ENCODE results near the gene OR2L5.

OR2L5 gene

GRCh38 chr1:248055261-248055660 is 41.8 kb downstream of the OR2L5 start:
- TF ChIP-seq CTCF (conservative IDR thresholded peaks at IDR 0.05; ENCODE audit: low read depth, low read length) = no peak

GRCh38 chr1:248065071-248065470 is 51.6 kb downstream of the OR2L5 start:
- no peak overlapping the region for H3K4me3 ChIP-seq (ENCODE audit: low read length)
- no peak for TF ChIP-seq CTCF (conservative IDR thresholded peaks at IDR 0.05; ENCODE audit: low read depth, low read length)
- no peak for DNase-seq (ENCODE audit: low read depth)

More at GRCh38 chr1:248055261-248055660, 41.8 kb downstream of the OR2L5 start:
- no peak for DNase-seq (ENCODE audit: low read depth)
- H3K4me3 ChIP-seq (ENCODE audit: low read length) = no peak overlapping the region

DNA sequence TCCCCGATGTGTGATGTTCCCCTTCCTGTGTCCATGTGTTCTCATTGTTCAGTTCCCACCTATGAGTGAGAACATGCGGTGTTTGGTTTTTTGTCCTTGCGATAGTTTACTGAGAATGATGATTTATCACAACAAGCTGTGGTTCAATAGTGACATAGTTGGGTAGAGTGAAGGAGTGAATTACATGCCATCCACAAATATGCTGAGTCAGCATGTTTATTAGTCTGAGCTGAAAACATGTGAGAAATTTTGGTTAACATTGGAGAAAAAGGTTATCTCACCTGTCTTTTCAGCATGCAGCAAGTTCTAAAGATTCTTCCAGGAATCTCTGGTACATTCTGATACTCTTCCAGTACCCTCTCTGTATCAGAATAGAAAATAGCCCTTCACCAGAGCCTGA is 52.1 kb downstream of the OR2L5 start:
- DNase-seq (ENCODE audit: low read depth) = no peak
- TF ChIP-seq CTCF (conservative IDR thresholded peaks at IDR 0.05; ENCODE audit: low read depth, low read length) = no peak
- H3K4me3 ChIP-seq (ENCODE audit: low read length) = no peak overlapping the region
